Renal pelvis (tissue), 4 donors: ENCODE measurements around the gene NEUROD4. TPM values are rescaled to one million over a fixed set of nuclear protein-coding genes. Genes with fewer than 3 reads are reported as not detected.

Experiments
- DNase-seq: peaks from one replicate; pipeline ENCODE4 v3.0.0-alpha.2; 2013
- polyA plus RNA-seq, 3 donors: library from polyadenylated mRNA; unstranded; fragments of 120-200 nt; gene quantifications; one replicate each; pipeline ENCODE4 v1.2.1, GENCODE V29; 2013; ENCODE audit not compliant: insufficient read length in 3 of 3

NEUROD4 gene
- polyA plus RNA-seq, 3 donors = not detected

- DNase-seq = no peak
These were observed 21.7 kb upstream of the NEUROD4 start for GRCh38 chr12:54997929-54998522.

GRCh38 chr12:54998958-54999510 lies 20.7 kb upstream of the NEUROD4 start:
- no peak for DNase-seq

- no peak for DNase-seq
These were observed 18.4 kb upstream of the NEUROD4 start for GRCh38 chr12:55001198-55001868.

GRCh38 chr12:55002355-55002754 lies 17.4 kb upstream of the NEUROD4 start:
- no peak for DNase-seq

GRCh38 chr12:55008944-55009585 lies 10.7 kb upstream of the NEUROD4 start:
- DNase-seq = no peak

GRCh38 chr12:55017416-55017925 lies 2.3 kb upstream of the NEUROD4 start:
- no peak for DNase-seq

GRCh38 chr12:55024575-55024974 lies 4.8 kb downstream of the NEUROD4 start:
- DNase-seq = no peak

GRCh38 chr12:55025508-55025907 lies 5.7 kb downstream of the NEUROD4 start:
- DNase-seq = no peak

GRCh38 chr12:55034218-55034617 lies 14.4 kb downstream of the NEUROD4 start:
- DNase-seq = no peak

- no peak for DNase-seq
These were observed 16.7 kb downstream of the NEUROD4 start for GRCh38 chr12:55036326-55037115.

GRCh38 chr12:55037351-55037987 lies 17.7 kb downstream of the NEUROD4 start:
- DNase-seq = no peak

- DNase-seq = no peak
These were observed 19.9 kb downstream of the NEUROD4 start for GRCh38 chr12:55039395-55040354.

GRCh38 chr12:55041345-55042055 lies 21.7 kb downstream of the NEUROD4 start:
- no peak for DNase-seq

- DNase-seq = no peak
These were observed 23.8 kb downstream of the NEUROD4 start for GRCh38 chr12:55043542-55043941.

GRCh38 chr12:55044135-55044534 lies 24.4 kb downstream of the NEUROD4 start:
- no peak for DNase-seq

GRCh38 chr12:55049676-55050075 lies 29.9 kb downstream of the NEUROD4 start:
- DNase-seq = no peak

- DNase-seq = no peak
These were observed 31.6 kb downstream of the NEUROD4 start for GRCh38 chr12:55051197-55051947.

- no peak for DNase-seq
These were observed 37.7 kb downstream of the NEUROD4 start for GRCh38 chr12:55057481-55057880.

GRCh38 chr12:55058082-55058481 lies 38.3 kb downstream of the NEUROD4 start:
- no peak for DNase-seq
